ENCODE measurements around the gene EIF5B.
A peak's percentile ranks its signal among the peaks of the same experiment; 100 is the strongest.

Gene EIF5B

DNA sequence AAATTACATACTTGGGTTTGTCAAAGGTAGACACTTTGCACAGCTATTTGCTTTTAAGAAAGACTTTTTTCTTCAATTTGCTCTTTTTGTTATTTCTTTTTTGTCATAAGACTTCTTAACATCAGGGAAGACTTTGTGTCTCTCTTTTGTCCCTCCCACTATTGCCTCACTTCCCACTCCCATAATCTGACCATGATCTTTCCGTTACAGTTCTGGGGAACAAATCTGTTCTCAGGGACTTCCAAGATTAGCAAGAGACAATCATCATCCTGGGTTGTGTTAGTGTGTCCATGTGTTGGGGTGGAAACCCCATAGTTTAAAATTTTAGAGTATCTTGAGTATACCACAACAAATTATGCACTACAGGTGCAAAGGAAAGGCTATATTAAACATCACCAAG lies 77.4 kb downstream of the EIF5B start:
- no peak for DNase-seq

DNA sequence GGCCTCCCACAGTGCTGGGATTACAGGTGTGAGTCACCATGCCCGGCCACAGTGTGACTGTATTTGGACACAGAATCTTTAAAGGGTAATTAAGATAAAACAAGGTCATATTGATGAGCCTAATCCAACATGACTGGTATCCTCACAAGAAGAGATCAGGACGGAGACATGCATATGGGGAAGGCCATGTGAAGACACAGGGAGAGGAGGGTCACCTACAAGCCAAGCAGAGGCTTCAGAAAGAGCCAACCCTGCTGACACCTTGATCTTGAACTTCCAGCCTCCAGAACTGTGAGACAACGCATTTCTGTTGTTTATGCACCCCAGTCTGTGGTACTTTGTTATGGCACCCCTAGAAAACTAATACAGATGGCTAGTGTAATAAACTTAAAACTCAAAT lies 80.2 kb downstream of the EIF5B start:
- no peak for DNase-seq

DNA sequence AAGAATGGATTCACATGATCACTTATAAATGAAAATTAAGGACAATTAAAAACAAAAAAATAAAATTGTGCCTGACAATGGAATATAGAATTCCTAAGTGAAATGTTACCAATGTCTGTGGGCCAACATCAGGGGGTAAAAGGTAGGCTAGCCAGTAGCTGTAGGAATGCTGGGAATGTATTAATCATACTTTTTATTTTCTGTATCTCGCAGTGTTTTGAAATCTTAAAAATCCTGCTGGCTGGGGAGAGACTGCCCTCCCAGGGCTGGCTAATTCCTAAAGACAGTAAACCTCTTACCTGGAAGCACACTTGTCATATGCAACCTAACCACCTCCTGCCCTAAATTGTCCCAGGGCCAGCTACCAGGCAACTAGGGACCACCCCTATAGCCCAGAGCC lies 82.8 kb downstream of the EIF5B start:
- no peak for DNase-seq

DNA sequence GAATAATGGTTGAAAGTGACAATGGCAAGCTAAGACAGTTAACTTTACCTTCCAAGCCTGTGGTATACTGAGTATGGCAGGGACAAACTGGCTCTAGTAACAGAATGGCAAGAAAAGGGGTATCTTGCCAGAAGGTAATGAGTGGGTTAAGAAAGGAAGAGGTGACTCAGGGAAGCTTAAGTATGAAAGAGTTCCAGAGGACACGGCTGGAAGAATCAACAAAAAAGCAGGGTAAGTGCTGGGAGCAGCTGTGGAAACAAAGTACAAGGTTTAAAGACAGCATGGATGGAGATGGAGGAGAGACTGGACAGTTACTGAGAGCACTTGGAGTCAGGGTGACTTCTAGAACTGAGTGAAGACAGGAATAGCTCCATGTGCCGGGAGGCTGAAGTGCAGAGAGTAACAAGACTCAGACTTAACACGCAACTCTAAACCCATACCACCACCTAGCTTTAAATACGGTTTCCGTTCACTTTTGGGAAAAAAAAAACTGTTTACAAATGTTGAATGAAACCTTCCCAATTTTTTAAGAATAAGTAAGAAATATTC lies 83.6 kb downstream of the EIF5B start:
- DNase-seq = no peak

DNA sequence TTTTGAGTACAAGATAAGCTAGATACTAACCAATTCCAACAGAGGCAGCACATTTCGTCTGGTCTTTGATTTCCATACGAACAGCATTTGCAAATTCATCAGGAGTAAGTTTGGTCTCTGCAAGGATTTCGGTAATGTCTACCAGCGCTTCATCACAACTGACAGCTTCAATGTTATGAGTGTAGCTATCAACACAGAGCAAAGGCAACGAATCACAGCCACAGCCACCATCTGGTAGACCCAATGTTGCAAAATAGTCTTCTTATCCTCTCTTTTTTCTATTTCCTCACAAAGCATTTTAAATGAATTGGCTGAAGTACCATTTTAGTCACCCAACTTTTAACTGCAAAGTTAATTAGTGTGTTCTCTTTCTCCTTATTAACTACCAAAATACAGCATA lies 84.3 kb downstream of the EIF5B start:
- DNase-seq = no peak

DNA sequence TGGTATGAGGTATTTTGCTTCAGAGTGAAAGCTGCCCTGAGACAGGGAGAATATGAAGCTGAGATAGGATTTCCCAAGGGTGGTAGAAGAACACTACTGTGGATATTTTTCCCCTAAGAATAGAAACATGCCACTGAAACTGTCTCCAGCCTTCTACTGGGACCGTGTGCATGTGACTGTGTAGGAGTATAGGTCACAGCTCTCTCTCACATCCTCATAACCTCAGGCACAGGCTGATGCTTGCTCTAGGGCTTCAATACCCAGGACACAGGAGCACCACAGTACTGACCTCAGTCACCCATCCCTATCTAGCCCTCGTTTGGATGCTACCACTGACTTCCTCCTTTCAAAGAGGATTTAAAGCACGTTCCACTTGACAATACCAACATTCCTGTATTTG lies 85.4 kb downstream of the EIF5B start:
- DNase-seq = no peak

DNA sequence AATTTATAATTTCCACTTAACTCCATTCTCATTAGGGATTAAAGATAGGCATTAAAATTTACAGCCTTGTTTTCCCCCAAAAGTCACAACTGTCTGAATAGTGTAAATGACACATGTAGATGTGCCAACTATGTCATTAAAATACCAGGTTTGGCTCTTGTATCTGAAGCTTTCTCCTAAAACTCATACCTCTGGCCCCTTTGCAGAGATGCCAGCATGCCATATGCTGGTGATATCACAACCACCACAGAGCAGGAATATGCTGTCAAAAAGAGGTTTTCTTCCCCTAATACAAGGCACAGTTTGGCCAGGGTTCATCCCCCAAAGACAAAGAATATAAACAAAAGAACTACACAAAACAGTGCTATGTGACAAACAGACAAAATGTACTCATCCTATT lies 87.2 kb downstream of the EIF5B start:
- DNase-seq = no peak

DNA sequence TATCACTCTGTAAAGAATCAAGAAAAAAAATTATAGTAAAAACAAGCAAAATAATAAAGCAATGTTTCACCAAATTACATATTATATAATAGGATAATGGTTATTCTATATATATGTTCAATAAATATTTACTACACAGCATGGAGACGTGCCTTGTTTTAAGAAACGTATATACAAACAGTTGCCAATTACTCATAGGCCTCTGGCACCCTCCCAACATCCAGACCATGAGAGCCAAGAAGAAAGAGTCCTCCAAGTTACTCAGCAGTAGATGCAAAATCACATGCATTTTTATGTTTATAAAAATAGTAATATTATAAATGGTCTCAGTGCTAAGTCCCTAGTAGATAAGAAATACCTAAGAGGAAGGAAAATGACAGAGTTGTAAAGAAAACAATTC lies 87.8 kb downstream of the EIF5B start:
- DNase-seq = no peak

DNA sequence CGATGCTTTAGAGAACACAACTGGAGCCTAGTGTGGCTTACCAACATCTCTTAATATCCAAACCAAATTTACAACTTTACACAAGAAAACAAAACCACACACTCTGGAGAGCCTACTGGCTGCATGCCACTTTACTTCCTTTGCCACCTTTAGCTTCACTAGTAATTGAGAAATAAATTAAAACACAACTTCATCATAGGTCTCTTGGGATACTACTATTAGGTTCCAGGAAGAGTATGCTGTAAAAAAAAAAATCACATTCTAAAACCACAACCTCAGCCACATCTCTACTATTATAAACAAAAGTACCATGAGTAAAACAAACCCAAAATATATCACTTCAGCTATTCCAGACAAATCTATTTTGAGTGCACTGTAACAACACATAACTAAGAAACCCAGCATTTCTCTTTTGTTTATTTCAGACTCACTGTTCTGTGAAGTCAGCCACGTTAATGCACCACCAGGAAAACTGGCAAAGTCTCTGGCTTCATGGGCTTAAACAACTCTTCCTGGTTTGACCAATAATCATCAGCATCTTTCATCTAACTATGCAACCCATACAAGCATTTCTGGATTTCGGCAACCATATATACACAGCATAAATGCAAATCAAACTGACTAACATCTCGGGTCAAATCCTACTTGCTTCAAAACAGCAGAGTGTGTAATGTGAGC lies 93.6 kb downstream of the EIF5B start:
- DNase-seq = no peak

DNA sequence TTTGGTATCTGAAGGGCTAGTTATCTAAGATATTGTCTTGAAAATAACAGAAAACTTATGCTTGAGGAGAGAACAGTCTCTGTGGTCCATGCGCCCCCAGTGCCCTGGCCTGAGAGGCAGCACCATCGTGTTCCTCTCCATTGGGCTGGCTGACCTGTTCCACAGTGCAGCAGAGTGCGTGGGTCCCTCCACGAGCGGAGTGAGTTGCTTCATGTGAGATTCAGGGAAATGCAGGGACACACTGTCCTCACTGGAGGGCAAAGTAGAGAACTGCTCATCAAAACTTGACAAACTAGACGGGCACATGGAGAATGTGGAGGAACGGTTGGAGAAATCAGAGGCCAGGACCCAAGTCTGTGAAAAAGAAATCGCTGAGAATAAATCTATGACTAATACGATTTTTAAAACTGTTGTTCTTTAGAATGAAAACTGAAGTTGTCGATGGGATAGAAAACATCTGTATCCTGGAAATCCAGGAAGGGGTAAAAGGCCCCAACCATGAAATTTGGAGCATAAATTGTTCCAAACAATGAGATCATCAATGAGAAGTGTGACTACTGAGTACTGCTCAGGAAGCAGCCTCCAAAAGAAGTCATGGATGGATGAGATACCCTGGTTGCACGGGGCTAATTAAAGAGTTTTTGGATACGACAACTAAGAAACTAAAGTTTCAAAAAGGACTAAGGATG lies 94.5 kb downstream of the EIF5B start:
- no peak for DNase-seq

DNA sequence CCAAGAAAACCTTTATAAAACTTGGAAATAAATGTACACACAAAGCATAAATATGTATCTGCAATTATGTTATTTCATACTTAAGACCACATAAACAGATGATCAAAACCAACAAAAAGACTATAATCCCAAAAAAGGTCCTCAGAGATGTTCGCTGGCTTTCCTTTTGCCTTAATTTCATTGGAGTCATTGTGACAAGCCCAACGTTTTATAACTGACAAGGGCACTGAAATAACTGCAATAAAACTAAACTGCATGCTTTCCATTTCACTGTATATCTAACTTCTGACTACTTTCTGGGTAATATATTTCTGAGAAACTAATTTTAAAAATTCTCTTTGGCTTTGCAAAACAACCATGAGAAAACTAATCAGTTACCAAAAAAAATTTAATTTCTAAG lies 96.2 kb downstream of the EIF5B start:
- no peak for DNase-seq

DNA sequence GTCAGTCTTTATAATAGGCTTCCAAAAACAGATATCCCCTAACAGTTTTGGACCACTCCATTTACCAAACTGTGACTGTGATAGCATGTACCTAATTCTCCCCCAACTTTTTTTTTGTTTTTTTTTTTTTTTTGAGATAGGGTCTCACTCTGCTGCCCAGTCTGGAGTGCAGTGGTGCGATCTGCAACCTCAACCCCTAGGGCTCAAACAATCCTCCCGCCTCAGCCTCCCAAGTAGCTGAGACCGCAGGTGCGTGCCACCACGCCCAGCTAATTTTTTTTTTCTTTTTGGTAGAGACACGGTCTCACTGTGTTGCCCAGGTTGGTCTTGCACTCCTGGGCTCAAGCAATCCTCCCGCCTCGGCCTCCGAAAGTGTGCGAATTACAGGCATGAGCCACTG lies 99.7 kb downstream of the EIF5B start:
- no peak for DNase-seq

DNA sequence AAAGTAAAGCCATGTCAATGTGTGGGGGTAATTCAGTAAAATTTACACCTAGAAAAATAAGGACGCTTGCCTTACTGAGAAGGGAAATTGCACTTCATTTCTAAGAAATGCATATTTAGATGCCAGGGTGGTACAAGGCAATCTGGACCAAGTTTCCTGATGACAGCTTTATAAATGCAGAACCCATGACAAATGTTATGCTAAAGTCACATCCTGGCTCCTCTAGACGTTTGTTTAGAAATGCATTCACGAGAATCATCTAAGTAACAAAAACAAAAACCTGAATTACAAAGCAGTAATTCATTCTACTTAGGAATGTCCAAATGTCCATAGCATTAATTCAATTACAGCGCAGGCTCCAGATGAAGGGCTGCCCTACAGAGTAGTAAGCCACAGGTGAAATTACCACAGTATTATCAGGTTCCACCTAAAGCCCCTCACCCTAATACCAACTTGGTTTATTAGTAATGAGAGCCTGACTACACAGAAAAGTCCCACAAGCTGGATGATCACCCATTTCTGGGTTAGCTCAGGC lies 102.8 kb downstream of the EIF5B start:
- no peak for DNase-seq

DNA sequence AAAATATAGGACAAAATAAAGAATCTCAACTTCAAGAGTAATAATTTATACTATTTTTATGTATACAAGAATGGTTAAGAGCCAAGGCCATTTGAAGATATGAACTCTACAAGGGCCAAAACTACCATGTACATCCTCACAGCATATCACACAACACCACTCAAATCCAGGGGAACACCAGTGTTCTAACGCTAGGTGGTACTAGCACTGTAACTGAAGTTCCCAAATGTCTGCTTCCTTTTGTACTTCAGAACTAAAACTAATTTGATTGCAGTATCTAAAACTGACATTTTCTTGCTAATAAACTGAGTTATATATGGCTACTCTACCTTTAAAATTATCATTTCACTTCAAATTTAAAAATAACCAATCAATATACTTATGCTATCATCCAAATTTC lies 105.6 kb downstream of the EIF5B start:
- no peak for DNase-seq

DNA sequence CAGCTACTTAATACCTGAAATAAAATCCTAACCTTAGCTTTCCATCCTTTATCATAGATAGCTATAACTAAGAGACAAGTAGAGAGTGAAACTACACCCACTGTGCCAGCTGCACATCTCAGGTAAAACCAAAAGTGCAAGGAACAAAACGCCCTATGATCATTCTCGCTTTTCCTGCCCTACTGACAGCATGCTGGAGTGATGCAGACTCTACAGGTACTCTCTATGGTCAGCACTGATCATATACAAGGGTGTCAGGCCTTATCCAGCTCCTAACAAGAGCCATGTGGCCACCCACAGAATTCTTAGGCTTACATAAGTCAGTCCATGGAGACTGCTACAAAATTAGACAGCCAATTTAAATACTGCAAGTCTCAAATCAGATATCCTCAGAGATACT lies 107.0 kb downstream of the EIF5B start:
- DNase-seq = no peak

DNA sequence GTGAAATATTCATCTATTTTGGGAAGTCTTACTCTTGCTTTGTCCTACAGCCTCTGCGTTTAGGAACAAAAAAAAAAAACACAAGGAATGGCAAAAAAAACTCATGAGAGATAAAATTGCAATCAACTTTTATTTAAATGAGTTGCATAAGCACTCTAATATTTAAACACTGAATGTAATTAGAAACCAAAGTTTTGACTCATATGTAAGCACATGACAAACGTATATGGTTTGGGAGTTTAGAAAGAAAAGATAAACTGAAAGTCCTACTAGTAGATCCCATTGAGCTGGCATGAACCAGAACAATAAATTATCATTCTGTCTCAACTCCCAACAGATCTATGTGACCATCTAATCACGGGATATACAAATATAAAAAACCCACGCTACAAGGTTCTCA lies 107.9 kb downstream of the EIF5B start:
- no peak for DNase-seq

DNA sequence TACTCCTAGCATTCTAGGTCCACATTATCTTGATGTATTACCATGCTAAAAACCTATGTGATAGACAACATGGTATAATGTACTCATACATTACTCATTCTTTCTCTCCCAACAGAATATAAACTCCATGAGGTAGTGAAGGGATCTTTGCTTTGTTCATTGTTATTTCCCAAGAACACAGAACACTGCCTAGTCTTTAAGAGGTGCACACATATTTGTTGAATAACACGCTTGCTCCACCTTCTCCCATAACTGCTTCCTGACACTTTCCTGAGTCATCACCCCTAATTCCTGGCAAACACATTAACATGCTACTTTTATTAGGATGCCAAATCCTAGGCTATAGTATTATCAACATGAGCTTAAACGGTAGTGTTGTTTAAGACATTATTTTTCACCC lies 111.4 kb downstream of the EIF5B start:
- no peak for DNase-seq

DNA sequence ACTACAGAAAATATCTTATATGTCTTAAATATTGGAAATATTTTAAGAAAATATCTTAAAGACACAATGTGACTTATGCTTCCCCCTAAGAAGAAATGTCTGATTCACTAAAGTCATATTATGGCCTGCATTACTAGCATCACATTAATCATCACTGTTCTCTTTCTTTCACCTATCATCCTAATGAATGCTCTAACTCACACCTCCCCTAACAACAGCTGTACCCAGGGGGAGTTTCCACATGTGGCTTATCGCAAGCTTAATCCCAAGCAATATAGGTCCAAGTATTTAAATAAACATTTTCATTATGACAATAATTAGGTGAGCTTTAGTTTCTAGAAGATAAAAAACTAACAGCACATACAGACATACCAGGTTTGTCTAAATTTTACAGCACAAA lies 113.0 kb downstream of the EIF5B start:
- peak; percentile 6 for DNase-seq
